ENCODE measurements around the gene APCDD1. TPM values are rescaled to one million over a fixed set of nuclear protein-coding genes. Genes with fewer than 3 reads are reported as not detected.

The APCDD1 gene
- total and polyA plus RNA-seq, 2 experiments from 2014 or later, result 0.31 to 1.0 TPM

DNA sequence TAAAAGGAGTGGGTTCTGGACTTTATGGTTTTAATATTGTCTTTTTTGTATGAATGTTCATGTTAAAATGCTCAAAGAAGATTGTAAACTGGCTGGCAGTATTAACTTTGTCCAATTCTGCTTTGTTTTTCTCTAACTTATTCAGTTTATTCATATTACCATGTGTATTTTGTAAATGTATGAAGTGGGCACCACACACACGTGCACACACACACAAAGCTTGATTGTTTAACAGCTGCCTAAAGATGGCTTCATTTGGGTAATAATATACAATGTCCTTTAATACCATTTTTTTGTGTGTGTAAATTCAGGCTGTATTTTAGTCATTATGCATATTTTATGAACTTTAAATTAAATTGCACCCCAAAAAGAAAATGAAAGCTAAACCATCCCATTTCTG is 11.4 kb upstream of the APCDD1 start (continued):
- TF ChIP-seq, protein P1, sequence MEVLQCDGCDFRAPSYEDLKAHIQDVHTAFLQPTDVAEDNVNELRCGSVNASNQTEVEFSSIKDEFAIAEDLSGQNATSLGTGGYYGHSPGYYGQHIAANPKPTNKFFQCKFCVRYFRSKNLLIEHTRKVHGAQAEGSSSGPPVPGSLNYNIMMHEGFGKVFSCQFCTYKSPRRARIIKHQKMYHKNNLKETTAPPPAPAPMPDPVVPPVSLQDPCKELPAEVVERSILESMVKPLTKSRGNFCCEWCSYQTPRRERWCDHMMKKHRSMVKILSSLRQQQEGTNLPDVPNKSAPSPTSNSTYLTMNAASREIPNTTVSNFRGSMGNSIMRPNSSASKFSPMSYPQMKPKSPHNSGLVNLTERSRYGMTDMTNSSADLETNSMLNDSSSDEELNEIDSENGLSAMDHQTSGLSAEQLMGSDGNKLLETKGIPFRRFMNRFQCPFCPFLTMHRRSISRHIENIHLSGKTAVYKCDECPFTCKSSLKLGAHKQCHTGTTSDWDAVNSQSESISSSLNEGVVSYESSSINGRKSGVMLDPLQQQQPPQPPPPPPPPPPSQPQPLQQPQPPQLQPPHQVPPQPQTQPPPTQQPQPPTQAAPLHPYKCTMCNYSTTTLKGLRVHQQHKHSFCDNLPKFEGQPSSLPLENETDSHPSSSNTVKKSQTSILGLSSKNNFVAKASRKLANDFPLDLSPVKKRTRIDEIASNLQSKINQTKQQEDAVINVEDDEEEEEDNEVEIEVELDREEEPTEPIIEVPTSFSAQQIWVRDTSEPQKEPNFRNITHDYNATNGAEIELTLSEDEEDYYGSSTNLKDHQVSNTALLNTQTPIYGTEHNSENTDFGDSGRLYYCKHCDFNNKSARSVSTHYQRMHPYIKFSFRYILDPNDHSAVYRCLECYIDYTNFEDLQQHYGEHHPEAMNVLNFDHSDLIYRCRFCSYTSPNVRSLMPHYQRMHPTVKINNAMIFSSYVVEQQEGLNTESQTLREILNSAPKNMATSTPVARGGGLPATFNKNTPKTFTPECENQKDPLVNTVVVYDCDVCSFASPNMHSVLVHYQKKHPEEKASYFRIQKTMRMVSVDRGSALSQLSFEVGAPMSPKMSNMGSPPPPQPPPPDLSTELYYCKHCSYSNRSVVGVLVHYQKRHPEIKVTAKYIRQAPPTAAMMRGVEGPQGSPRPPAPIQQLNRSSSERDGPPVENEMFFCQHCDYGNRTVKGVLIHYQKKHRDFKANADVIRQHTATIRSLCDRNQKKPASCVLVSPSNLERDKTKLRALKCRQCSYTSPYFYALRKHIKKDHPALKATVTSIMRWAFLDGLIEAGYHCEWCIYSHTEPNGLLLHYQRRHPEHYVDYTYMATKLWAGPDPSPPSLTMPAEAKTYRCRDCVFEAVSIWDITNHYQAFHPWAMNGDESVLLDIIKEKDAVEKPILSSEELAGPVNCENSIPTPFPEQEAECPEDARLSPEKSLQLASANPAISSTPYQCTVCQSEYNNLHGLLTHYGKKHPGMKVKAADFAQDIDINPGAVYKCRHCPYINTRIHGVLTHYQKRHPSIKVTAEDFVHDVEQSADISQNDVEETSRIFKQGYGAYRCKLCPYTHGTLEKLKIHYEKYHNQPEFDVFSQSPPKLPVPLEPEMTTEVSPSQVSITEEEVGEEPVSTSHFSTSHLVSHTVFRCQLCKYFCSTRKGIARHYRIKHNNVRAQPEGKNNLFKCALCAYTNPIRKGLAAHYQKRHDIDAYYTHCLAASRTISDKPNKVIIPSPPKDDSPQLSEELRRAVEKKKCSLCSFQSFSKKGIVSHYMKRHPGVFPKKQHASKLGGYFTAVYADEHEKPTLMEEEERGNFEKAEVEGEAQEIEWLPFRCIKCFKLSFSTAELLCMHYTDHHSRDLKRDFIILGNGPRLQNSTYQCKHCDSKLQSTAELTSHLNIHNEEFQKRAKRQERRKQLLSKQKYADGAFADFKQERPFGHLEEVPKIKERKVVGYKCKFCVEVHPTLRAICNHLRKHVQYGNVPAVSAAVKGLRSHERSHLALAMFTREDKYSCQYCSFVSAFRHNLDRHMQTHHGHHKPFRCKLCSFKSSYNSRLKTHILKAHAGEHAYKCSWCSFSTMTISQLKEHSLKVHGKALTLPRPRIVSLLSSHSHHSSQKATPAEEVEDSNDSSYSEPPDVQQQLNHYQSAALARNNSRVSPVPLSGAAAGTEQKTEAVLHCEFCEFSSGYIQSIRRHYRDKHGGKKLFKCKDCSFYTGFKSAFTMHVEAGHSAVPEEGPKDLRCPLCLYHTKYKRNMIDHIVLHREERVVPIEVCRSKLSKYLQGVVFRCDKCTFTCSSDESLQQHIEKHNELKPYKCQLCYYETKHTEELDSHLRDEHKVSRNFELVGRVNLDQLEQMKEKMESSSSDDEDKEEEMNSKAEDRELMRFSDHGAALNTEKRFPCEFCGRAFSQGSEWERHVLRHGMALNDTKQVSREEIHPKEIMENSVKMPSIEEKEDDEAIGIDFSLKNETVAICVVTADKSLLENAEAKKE (CRISPR knock-in tag; IDR thresholded peaks at IDR 0.05), result no peak
- TF ChIP-seq, protein P2, sequence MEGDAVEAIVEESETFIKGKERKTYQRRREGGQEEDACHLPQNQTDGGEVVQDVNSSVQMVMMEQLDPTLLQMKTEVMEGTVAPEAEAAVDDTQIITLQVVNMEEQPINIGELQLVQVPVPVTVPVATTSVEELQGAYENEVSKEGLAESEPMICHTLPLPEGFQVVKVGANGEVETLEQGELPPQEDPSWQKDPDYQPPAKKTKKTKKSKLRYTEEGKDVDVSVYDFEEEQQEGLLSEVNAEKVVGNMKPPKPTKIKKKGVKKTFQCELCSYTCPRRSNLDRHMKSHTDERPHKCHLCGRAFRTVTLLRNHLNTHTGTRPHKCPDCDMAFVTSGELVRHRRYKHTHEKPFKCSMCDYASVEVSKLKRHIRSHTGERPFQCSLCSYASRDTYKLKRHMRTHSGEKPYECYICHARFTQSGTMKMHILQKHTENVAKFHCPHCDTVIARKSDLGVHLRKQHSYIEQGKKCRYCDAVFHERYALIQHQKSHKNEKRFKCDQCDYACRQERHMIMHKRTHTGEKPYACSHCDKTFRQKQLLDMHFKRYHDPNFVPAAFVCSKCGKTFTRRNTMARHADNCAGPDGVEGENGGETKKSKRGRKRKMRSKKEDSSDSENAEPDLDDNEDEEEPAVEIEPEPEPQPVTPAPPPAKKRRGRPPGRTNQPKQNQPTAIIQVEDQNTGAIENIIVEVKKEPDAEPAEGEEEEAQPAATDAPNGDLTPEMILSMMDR (conservative IDR thresholded peaks at IDR 0.05; ENCODE audit: low read depth in 2 of 2), result no peak
- TF ChIP-seq, protein P3, sequence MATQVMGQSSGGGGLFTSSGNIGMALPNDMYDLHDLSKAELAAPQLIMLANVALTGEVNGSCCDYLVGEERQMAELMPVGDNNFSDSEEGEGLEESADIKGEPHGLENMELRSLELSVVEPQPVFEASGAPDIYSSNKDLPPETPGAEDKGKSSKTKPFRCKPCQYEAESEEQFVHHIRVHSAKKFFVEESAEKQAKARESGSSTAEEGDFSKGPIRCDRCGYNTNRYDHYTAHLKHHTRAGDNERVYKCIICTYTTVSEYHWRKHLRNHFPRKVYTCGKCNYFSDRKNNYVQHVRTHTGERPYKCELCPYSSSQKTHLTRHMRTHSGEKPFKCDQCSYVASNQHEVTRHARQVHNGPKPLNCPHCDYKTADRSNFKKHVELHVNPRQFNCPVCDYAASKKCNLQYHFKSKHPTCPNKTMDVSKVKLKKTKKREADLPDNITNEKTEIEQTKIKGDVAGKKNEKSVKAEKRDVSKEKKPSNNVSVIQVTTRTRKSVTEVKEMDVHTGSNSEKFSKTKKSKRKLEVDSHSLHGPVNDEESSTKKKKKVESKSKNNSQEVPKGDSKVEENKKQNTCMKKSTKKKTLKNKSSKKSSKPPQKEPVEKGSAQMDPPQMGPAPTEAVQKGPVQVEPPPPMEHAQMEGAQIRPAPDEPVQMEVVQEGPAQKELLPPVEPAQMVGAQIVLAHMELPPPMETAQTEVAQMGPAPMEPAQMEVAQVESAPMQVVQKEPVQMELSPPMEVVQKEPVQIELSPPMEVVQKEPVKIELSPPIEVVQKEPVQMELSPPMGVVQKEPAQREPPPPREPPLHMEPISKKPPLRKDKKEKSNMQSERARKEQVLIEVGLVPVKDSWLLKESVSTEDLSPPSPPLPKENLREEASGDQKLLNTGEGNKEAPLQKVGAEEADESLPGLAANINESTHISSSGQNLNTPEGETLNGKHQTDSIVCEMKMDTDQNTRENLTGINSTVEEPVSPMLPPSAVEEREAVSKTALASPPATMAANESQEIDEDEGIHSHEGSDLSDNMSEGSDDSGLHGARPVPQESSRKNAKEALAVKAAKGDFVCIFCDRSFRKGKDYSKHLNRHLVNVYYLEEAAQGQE (IDR thresholded peaks at IDR 0.05; ENCODE audit: unreplicated experiment), result no peak
- TF ChIP-seq, protein P4, sequence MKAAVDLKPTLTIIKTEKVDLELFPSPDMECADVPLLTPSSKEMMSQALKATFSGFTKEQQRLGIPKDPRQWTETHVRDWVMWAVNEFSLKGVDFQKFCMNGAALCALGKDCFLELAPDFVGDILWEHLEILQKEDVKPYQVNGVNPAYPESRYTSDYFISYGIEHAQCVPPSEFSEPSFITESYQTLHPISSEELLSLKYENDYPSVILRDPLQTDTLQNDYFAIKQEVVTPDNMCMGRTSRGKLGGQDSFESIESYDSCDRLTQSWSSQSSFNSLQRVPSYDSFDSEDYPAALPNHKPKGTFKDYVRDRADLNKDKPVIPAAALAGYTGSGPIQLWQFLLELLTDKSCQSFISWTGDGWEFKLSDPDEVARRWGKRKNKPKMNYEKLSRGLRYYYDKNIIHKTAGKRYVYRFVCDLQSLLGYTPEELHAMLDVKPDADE (IDR thresholded peaks at IDR 0.05), result no peak
- TF ChIP-seq EZH2phosphoT487 (IDR thresholded peaks at IDR 0.05; ENCODE audit: unreplicated experiment) (no peak), POLR2AphosphoS5 (IDR thresholded peaks at IDR 0.05; ENCODE audit: low read depth) (no peak), ZNF331 (CRISPR knock-in tag; IDR thresholded peaks at IDR 0.05; ENCODE audit: low read depth) (no peak), CREB1 (CRISPR knock-in tag; IDR thresholded peaks at IDR 0.05; ENCODE audit: low read depth) (no peak), ZNF114 (CRISPR knock-in tag; IDR thresholded peaks at IDR 0.05) (no peak)

Measured in GM23338 (cell line).